Nephron progenitor cell (in vitro differentiated cells): ENCODE measurements around the gene CRTC1.
A peak's percentile ranks its signal among the peaks of the same experiment; 100 is the strongest.

Source experiments
- DNase-seq: peaks from one replicate; pipeline ENCODE4 v3.0.0; 2021
- H3K27ac Mint-ChIP-seq: 2 replicates; pipeline ENCODE4 v1.8.0; 2021; ENCODE audit warnings: mild to moderate bottlenecking, moderate library complexity, mixed read lengths
- H3K27me3 Mint-ChIP-seq: 2 replicates; pipeline ENCODE4 v1.8.0; 2021; ENCODE audit warnings: mild to moderate bottlenecking, low read depth, mixed read lengths; ENCODE audit not compliant: poor library complexity
- H3K36me3 Mint-ChIP-seq: 2 replicates; pipeline ENCODE4 v1.8.0; 2021; ENCODE audit warnings: low read depth, mixed read lengths
- H3K4me1 Mint-ChIP-seq: 2 replicates; pipeline ENCODE4 v1.8.0; 2021; ENCODE audit warnings: mixed read lengths
- H3K4me3 Mint-ChIP-seq: 2 replicates; pipeline ENCODE4 v1.8.0; 2021; ENCODE audit warnings: mild to moderate bottlenecking, moderate library complexity, mixed read lengths
- H3K9me3 Mint-ChIP-seq: 2 replicates; pipeline ENCODE4 v1.8.0; 2021; ENCODE audit warnings: mild to moderate bottlenecking, moderate library complexity, mixed read lengths
- CTCF ChIP-seq: fragments of 200-600 bp; sonication (generic); IDR thresholded peaks from 2 replicates; pipeline ENCODE4 v1.5.0; 2021; ENCODE audit warnings: antibody characterized with exemption

CRTC1 gene

DNA sequence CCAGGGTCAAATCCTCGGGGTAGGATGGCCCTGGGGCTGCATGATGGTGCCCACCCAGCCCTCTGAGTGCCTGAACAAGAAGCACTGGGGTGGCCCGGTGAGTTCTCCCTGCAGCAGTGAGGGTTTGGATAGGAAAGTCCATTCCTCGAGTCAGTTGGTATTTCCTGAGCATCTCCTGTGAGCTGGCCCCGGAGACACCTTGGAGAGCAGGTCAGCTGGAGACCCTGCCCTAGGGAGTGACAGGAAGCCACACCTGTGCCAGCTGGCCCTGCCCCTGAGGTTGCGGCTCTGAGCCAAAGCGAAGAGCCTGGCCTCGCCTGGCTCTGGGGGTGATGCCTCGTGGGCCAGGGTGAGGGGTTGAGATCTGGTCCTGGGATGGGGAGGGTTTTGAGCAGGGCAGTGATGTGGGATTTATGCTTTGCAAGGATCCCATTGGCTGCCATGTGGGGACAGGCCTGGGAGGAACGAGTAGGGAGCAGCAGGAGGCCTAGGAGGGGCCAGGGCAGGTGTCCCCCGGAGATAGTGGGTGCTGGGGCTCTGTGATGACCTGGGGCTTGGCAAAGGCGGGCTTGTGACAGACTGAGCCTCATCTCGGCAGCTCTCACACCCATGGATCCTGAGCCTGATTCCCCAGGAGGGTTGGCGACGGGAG, 16.0 kb downstream of the CRTC1 start:
- Mint-ChIP-seq H3K27ac (no peak overlapping the region), H3K27me3 (peaks cover 10% of the 10 kb centered on the region), H3K4me1 (peaks cover 21% of the 10 kb centered on the region), H3K36me3 (no peaks in the 10 kb centered on the region), H3K4me3 (no peak overlapping the region), H3K9me3 (no peaks in the 10 kb centered on the region)
- no peak for DNase-seq
- no peak for TF ChIP-seq CTCF

GRCh38 chr19:18700501-18701249, 17.2 kb downstream of the CRTC1 start:
- Mint-ChIP-seq H3K27ac (no peak overlapping the region), H3K27me3 (peaks cover 10% of the 10 kb centered on the region), H3K9me3 (no peaks in the 10 kb centered on the region), H3K36me3 (no peaks in the 10 kb centered on the region), H3K4me1 (peaks cover 21% of the 10 kb centered on the region), H3K4me3 (peak overlapping the region; percentile 68)
- peak; percentile 66 for DNase-seq
- no peak for TF ChIP-seq CTCF

DNA sequence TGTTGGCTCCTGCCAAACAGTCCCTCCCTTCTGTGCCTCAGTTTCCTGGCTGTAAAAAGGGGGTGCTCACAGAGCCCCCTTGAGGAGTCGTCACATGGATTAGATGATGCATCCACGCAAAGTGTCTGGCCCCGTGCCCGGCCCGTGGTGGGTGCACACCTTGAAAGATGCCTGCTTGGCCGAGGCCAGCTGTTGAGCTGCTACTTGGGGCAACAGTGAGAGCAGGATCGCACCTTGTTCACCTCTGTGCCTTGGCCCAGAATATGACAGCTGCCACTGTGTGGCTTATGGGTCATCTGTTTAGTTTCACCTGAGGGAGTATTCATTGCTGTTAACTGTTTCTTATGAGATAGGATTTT, 17.7 kb downstream of the CRTC1 start:
- TF ChIP-seq CTCF, result no peak
- Mint-ChIP-seq H3K4me1 (peaks cover 21% of the 10 kb centered on the region), H3K27me3 (peaks cover 10% of the 10 kb centered on the region), H3K4me3 (peak overlapping the region; percentile 68), H3K27ac (no peak overlapping the region), H3K36me3 (no peaks in the 10 kb centered on the region), H3K9me3 (no peaks in the 10 kb centered on the region)
- no peak for DNase-seq

GRCh38 chr19:18704054-18704453, 20.6 kb downstream of the CRTC1 start:
- Mint-ChIP-seq H3K4me1 (peaks cover 24% of the 10 kb centered on the region), H3K4me3 (no peak overlapping the region), H3K27me3 (peaks cover 10% of the 10 kb centered on the region), H3K36me3 (peaks cover 12% of the 10 kb centered on the region), H3K9me3 (peaks cover 12% of the 10 kb centered on the region), H3K27ac (no peak overlapping the region)
- no peak for DNase-seq
- no peak for TF ChIP-seq CTCF

DNA sequence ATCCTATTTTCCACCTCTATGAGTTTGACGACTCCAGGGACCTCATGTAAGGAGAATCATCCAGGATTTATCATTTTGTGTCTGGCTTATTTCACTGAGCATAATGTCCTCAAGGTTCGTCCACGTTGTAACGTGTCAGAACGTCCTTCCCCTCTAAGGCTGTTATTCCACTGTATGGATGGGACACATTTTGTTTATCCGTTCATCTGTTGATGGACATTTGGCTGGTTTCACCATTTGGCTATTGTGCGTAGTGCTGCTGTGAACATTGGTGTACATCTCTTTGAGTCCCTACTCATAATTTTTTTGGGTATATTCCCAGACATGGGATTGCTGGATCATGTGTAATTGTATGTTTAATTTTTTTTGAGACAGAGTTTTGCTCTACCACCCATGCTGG, 21.5 kb downstream of the CRTC1 start:
- Mint-ChIP-seq H3K4me1 (peaks cover 19% of the 10 kb centered on the region), H3K36me3 (peaks cover 12% of the 10 kb centered on the region), H3K27ac (no peak overlapping the region), H3K27me3 (peaks cover 5% of the 10 kb centered on the region), H3K9me3 (peaks cover 12% of the 10 kb centered on the region), H3K4me3 (no peak overlapping the region)
- TF ChIP-seq CTCF, result no peak
- DNase-seq, result no peak
